GM23248 (cell line): ENCODE measurements around the gene ATP5F1D.

ENCODE experiments used
- EZH2 ChIP-seq: fragments of 200-600 bp; sonication (generic); IDR thresholded peaks from 2 replicates; pipeline ENCODE4 v1.6.1; 2018; ENCODE audit warnings: antibody characterized with exemption, mild to moderate bottlenecking; ENCODE audit not compliant: insufficient read depth, poor library complexity, severe bottlenecking
- EZH2phosphoT487 ChIP-seq: fragments of 200-600 bp; sonication (generic); IDR thresholded peaks from 2 replicates; pipeline ENCODE4 v1.6.1; 2018; ENCODE audit warnings: antibody characterized with exemption, moderate library complexity, mild to moderate bottlenecking, low read depth; ENCODE audit not compliant: insufficient read depth

DNA sequence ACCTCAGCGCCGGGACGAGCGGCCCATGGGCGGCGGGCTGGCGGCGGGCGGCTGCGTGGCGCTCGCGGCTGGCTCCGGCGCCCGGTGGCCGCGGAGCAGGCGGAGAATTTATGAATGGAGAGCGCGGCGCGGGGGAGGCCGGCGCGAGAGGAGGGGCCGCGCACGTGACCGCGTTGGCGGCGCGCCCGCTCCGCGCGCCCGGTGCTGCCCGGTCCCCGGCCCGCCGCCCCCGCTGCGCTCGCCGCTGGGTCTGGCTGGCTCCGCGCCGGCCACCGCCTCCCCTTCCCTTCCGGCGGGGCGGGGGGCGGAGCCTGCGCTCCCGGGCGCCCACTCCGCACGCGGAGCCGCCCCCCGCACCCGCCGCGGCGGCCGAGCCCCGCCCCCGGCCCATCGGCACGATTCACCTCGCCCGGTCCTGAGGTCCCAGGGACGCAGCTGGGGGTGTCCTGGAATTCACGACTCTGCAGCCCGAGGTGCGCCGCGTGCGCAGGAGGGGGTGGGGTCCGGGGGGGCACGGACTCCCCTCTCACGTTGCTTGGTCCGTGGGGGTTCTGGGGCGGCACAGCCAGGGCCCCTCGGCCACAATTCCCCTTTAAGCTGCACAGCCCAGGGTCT lies 3.7 kb upstream of the ATP5F1D start, which contains the start of gene CBARP:
- TF ChIP-seq EZH2 = no peak
- TF ChIP-seq EZH2phosphoT487 = no peak
